NK-92 (cell line): ENCODE measurements around the gene ARHGDIG.

Experiments
- DNase-seq: peaks from one replicate; lab custom pipeline; 2025; ENCODE audit not compliant: unreplicated experiment; lab: John Stamatoyannopoulos, UW

Gene ARHGDIG

DNA sequence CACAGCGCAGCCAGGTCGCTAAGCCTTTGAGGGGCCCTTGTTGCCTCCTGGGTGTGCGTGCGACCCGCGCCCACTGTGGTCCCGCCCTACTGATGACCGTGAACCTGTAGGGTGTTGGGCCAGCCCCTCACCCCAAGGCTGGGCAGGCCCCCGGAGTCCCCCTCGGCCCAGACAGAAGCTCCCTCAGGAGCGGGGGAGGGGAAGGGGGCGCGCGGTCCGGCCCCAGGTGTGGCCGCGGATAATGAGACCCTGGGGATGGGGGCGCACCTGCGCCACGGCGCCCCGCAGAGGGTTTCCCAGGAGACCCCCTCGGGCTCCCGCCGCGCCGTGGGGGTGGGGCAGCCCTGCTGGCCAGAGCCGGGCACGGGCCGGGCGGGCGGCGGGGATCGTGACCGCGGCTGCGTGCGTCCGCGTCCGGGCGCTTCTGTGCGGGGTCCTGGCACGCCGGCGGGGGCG lies 358 bp upstream of the ARHGDIG start:
- DNase-seq = no peak

DNA sequence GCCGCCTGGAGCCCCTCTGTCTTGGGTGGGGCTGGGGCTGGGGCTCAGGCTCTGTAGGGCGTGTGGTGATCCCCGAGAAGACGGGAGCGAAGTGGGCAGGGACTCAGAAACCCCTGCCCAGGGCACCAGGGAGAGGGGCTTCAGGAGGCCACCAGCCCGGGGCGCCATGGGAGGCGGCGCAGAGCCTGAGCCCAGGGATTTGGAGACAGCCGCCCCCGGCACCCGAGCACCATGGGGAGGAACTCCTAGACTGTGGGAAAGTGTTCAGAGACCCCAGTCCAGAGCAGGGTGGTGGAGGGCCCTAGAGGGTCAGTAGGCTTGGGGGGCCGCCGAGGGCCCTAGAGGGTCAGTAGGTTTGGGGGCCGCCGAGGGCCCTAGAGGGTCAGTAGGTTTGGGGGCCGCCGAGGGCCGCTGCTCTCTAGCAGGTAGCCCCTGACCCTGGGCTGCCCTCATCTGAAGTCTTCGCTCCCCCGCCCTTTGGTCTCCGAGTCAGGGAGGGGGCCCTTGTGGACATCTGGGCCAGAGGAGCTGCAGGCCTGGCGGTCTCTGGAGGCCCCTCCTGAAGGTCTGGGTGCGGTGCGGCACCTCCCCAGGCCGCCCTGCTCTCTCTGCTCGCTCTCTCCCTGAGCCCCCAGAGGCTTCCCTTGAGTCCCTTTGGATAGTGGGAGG lies 734 bp downstream of the ARHGDIG start:
- no peak for DNase-seq

DNA sequence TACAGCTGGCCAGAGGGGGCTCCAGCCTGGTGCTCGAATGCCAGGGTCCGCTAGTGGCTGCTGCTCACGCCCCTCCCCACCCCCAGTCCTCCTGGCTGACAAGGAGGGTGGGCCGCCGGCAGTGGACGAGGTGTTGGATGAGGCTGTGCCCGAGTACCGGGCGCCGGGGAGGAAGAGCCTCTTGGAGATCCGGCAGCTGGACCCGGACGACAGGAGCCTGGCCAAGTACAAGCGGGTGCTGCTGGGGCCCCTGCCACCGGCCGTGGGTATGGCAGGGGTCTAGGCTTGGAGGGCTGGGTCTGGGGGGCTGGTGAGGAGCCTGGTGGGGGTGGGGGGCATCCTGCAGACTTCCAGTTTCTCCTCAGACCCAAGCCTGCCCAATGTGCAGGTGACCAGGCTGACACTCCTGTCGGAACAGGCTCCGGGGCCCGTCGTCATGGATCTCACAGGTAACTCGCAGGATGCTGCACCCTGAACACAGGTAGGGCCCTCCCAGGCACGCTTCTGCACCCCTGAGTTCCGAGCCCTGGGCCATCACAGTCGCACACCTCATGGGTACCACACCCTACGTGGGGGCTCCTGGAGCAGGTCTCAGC lies 1.4 kb downstream of the ARHGDIG start:
- DNase-seq = no peak

GRCh38 chr16:282491-282890 lies 2.1 kb downstream of the ARHGDIG start:
- no peak for DNase-seq

DNA sequence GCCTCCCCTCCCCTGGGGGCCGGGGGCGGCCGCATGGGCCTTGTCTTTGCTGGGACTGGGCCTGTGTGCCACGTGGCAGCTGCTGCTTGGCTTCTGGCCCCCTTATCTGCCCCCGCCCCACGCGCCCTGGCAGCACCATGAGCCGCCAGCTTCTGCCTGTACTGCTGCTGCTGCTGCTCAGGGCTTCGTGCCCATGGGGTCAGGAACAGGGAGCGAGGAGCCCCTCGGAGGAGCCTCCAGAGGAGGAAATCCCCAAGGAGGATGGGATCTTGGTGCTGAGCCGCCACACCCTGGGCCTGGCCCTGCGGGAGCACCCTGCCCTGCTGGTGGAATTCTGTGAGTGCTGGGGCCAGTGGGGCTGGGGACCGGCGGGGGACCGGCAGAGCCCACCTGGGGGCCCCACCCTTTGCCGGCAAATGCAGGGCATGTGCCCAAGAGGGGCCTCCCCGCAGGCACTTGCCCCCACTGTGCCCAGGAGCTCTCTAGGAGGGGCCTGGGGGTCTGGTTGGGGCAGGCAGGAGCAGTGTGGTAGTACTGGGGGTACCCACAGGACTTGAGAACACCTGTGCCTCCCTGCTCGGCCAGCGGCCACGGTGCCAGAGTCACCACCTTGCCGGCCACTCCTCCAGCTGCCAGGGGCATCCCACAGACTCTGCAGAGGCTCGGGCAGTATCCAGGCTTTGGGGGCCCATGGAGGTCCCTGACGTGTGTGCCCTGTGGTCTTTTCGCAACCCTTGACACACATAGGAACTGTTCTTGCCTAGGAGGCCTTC lies 2.8 kb downstream of the ARHGDIG start, which contains the start of gene PDIA2:
Gene PDIA2 (plus strand): TSS at position 132 of the 773 bp plus-strand sequence. CDS start 6 bp downstream, at position 138.
- no peak for DNase-seq

- no peak for DNase-seq
Measured at GRCh38 chr16:284204-285120, 4.1 kb downstream of the ARHGDIG start.

DNA sequence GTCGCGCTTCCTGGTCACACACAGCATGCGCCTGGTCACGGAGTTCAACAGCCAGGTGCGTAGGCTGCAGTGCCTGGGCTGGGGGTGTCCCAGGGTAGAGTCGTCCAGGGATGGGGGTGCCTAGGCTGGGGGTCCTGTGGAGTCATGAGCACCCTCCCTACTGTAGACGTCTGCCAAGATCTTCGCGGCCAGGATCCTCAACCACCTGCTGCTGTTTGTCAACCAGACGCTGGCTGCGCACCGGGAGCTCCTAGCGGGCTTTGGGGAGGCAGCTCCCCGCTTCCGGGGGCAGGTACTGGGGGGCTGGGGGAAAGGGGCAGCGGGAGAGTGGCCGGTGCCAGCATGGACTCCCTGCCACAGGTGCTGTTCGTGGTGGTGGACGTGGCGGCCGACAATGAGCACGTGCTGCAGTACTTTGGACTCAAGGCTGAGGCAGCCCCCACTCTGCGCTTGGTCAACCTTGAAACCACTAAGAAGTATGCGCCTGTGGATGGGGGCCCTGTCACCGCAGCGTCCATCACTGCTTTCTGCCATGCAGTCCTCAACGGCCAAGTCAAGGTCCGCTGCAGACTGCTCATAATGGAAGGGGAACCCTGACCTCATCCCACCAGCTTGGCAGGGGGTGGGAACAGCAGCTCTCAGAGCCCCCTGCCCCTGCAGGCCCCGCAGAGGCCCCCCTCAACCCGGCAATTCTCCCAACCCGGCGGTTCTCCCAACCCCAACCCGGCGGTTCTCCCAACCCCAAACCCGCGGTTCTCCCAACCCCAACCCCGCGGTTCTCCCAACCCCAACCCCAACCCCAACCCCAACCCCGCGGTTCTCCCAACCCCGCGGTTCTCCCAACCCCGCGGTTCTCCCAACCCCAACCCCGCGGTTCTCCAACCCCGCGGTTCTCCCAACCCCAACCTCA lies 5.0 kb downstream of the ARHGDIG start:
- no peak for DNase-seq

- DNase-seq = no peak
Measured at GRCh38 chr16:286491-287297, 6.3 kb downstream of the ARHGDIG start.

- DNase-seq = no peak
Measured at GRCh38 chr16:287298-287811, 7.0 kb downstream of the ARHGDIG start.

DNA sequence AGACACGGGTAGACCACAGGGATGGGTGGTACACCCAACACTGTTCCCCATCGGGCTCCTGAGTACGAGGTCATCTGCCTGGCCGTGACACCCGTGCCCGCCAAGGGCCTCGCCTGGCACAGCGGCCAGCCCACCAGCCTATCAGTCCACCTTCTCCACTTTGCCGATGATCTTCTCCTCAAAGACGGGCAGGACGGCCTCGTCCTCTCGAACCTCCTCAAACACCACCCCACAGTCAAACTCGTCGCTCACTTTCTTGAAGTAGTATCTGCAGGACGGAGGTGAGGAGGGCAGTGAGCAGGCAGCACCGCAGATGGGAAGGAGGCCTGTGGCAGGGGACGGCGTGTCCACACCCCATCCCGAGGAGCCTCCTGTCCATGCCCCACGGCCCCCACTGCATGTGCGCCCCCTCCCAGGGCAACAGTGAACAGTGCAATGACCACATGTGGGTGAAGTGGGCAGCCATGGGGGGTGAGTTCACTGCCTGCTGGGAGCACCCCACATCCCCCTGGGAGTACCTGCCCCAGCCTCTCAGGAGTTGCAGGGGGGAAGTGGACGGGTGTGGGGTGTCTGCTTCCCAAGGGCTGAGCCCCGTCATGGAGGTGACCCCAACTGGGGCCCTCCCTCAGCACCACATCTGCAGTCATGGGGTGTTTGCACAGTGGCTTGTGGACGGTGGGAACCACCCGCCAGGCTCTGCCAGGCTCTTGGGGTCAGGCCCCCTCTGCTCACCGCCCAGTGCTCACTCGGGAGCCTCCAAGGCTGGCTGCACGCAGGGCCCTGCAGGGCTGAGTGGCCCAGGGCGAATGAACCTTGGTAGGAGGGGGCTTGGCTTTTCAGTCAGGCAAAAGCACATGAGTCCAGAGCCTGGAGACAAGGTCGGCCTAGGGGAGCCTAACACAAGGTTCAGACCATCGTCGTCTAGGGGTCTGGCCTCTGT lies 7.9 kb downstream of the ARHGDIG start:
- no peak for DNase-seq

DNA sequence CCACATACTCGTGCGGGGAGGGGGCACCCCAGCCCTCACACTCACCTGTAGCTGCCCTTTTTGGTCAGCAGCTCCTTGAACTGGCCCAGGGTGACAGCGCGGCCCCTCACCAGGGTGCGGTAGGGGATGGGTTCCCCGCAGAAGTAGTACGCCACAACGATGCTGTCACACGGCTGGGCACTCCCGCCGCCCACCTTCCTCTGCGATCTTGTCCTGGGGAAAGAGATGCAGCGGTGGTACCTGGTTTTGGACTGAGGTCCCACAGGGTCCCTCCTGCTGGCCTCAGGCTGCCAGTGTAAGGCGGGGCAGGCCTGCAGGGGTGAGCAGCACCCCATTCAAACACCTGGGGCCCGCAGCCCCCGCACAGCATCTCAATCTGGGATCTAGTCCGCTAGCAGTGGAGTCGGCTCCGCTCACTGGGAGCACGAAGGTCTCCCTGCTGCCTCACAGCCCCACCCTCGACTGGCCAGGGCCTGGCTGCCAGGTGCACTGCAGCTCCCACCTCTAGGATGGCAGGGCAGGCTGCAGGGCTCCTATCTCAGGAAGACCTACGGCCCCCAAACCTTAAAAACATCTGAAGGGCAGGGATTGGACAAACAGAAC lies 9.1 kb downstream of the ARHGDIG start:
- DNase-seq = no peak

DNA sequence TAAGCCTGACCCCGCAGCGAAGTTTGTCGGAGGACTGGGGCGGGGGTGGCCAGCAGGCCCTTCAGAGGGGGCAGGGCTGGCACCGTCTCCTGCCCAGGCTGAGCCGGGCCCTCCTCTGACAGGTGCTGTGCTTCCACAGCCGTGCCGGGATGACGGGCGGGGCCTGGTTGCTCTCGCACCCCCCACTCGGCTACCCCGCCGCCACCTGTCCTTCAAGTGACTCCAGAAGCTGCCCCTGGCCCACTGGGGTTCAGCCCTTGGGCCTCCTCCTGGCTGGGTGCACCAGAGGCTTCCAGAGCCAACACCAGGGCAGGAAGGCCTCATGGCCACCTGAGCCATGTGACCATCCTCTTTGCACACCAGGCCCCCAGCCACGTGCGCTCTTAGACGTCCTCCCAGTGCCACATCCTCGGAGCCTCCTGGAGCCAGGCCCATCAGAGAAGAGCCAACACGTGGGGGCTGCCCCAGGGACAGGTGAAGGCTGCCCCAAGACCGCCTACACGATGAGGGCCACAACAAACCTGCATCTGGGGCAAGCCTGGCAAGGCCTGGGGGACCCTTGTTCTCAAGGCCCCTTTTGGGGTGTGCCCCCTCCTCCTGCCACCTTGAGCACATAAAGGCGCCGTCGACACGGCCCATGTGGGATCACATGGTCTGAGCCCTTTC lies 9.8 kb downstream of the ARHGDIG start:
- DNase-seq = no peak

GRCh38 chr16:290681-291405 lies 10.5 kb downstream of the ARHGDIG start:
- no peak for DNase-seq

- no peak for DNase-seq
Measured at GRCh38 chr16:291539-291938, 11.1 kb downstream of the ARHGDIG start.

GRCh38 chr16:293043-293775 lies 12.8 kb downstream of the ARHGDIG start:
- DNase-seq = no peak

DNA sequence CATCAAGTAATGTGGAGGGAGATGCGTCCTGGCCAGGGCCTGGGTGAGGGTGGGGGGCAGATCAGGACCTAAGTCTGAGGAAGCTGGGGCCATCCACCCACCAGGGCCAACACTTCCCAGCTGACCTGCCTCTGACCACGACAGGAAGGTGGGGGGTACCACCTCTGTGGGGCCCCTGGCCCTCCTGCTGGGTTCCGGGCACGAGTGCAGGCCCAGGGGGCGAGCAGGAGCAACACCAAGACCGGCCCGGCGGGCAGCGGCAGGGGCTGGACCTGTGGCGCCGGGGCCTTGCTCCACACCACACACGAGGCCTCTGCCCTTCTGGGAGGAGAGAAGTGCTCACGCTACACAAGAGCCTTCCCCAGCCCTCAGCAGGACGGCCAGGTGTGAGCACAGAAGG lies 15.9 kb downstream of the ARHGDIG start:
- no peak for DNase-seq
